ENCODE results near the gene CELA3B.
"Not testable (repeated sequence)": the region's sequence is repeated elsewhere in the genome, so short reads cannot be mapped to it uniquely, and the experiment has no call there.

The CELA3B gene

GRCh38 chr1:21974699-21975098 is 2.1 kb upstream of the CELA3B start:
- not testable (repeated sequence) for DNase-seq (ENCODE audit: low read depth in 4 of 4, low spot score in 1 of 4)

GRCh38 chr1:21975296-21975695 is 1.5 kb upstream of the CELA3B start:
- DNase-seq (ENCODE audit: low read depth in 4 of 4, low spot score in 1 of 4) = not testable (repeated sequence)

GRCh38 chr1:21978209-21978608 is 1.4 kb downstream of the CELA3B start:
- not testable (repeated sequence) for DNase-seq (ENCODE audit: low read depth in 4 of 4, low spot score in 1 of 4)

GRCh38 chr1:21980515-21981220 is 3.8 kb downstream of the CELA3B start:
- DNase-seq (ENCODE audit: low read depth in 4 of 4, low spot score in 1 of 4) = not testable (repeated sequence)

- DNase-seq (ENCODE audit: low read depth in 4 of 4, low spot score in 1 of 4) = not testable (repeated sequence)
These were observed 4.4 kb downstream of the CELA3B start for GRCh38 chr1:21981253-21981652.

- not testable (repeated sequence) for DNase-seq (ENCODE audit: low read depth in 4 of 4, low spot score in 1 of 4)
These were observed 5.3 kb downstream of the CELA3B start for GRCh38 chr1:21982122-21982521.

GRCh38 chr1:21983539-21983938 is 6.7 kb downstream of the CELA3B start:
- DNase-seq (ENCODE audit: low read depth in 4 of 4, low spot score in 1 of 4) = not testable (repeated sequence)

GRCh38 chr1:21985893-21986292 is 9.1 kb downstream of the CELA3B start:
- not testable (repeated sequence) for DNase-seq (ENCODE audit: low read depth in 4 of 4, low spot score in 1 of 4)

GRCh38 chr1:21986386-21986785 is 9.6 kb downstream of the CELA3B start:
- not testable (repeated sequence) for DNase-seq (ENCODE audit: low read depth in 4 of 4, low spot score in 1 of 4)

GRCh38 chr1:21989672-21990393 is 13.0 kb downstream of the CELA3B start:
- not testable (repeated sequence) for DNase-seq (ENCODE audit: low read depth in 4 of 4, low spot score in 1 of 4)

GRCh38 chr1:21992186-21992585 is 15.4 kb downstream of the CELA3B start:
- DNase-seq (ENCODE audit: low read depth in 4 of 4, low spot score in 1 of 4) = not testable (repeated sequence)

GRCh38 chr1:21994716-21995115 is 17.9 kb downstream of the CELA3B start:
- not testable (repeated sequence) for DNase-seq (ENCODE audit: low read depth in 4 of 4, low spot score in 1 of 4)

GRCh38 chr1:21996663-21996970 is 19.8 kb downstream of the CELA3B start:
- DNase-seq (ENCODE audit: low read depth in 4 of 4, low spot score in 1 of 4) = not testable (repeated sequence)

- not testable (repeated sequence) for DNase-seq (ENCODE audit: low read depth in 4 of 4, low spot score in 1 of 4)
These were observed 21.2 kb downstream of the CELA3B start for GRCh38 chr1:21997891-21998623.

GRCh38 chr1:21998624-21999294 is 21.9 kb downstream of the CELA3B start:
- DNase-seq (ENCODE audit: low read depth in 4 of 4, low spot score in 1 of 4) = not testable (repeated sequence)

- DNase-seq (ENCODE audit: low read depth in 4 of 4, low spot score in 1 of 4) = not testable (repeated sequence)
These were observed 22.8 kb downstream of the CELA3B start for GRCh38 chr1:21999645-22000044.

GRCh38 chr1:22001409-22001808 is 24.6 kb downstream of the CELA3B start, which contains the start of gene CELA3A:
Gene CELA3A (plus strand): TSS chr1:22001657. CDS start chr1:22001675, 18 bp downstream.
- no peak for DNase-seq (ENCODE audit: low read depth in 4 of 4, low spot score in 1 of 4)

- not testable (repeated sequence) for DNase-seq (ENCODE audit: low read depth in 4 of 4, low spot score in 1 of 4)
These were observed 25.6 kb downstream of the CELA3B start for GRCh38 chr1:22002461-22002860.

GRCh38 chr1:22002875-22003274 is 26.1 kb downstream of the CELA3B start:
- not testable (repeated sequence) for DNase-seq (ENCODE audit: low read depth in 4 of 4, low spot score in 1 of 4)

- DNase-seq (ENCODE audit: low read depth in 4 of 4, low spot score in 1 of 4) = not testable (repeated sequence)
These were observed 27.1 kb downstream of the CELA3B start for GRCh38 chr1:22003959-22004358.
